HCT116 (cell line): ENCODE data around the gene MOB3A. TPM values are rescaled to one million over a fixed set of nuclear protein-coding genes. Genes with fewer than 3 reads are reported as not detected.

Source experiments
- ATAC-seq: fragments of 200-7000 bp; cut with Tn5 transposase; 2 replicates; pipeline ENCODE4 v1.9.1; 2020; ENCODE audit warnings: mild to moderate bottlenecking, moderate library complexity
- BruUV-seq: library from RNA; stranded (reverse); fragments of 400-500 nt; replicated peaks from 2 replicates; lab custom pipeline; 2021; lab: Mats Ljungman, UMichigan
- CTCF ChIA-PET: fragments of 300-600 bp; sonication (Branson Sonifier 250); formaldehyde crosslinking; loops from one replicate; lab custom pipeline; 2021; ENCODE audit warnings: antibody characterized with exemption; lab: Charles Lee
- POLR2A ChIA-PET: fragments of 300-600, 350-600 bp; sonication (Branson Sonifier 250); formaldehyde crosslinking; loops from one replicate; lab custom pipeline; 2021; ENCODE audit warnings: antibody characterized with exemption; lab: Charles Lee
- RAD21 ChIA-PET, 2 experiments: fragments of 300-600 bp; sonication (Branson Sonifier 250); formaldehyde crosslinking; loops; one replicate each; lab custom pipeline; 2023; ENCODE audit warnings: low total read pairs in 2 of 2; ENCODE audit not compliant: uncharacterized antibody in 2 of 2, unreplicated experiment in 2 of 2, low non-redundant PET in 1 of 2; lab: Charles Lee
- DNase-seq: peaks from one replicate; pipeline ENCODE4 v3.0.0-alpha.2; 2010; ENCODE audit warnings: low read depth, low spot score
- H2AFZ ChIP-seq: fragments of 200-600 bp; shearing (Covaris generic), sonication (generic); 2 replicates; pipeline ENCODE4 v1.6.1; 2017; ENCODE audit warnings: low read depth, mixed run types, mixed read lengths, antibody characterized with exemption, low read length; ENCODE audit not compliant: poor library complexity, severe bottlenecking
- H3K27ac ChIP-seq: 2 replicates; pipeline ENCODE4 v1.5.1; 2012; ENCODE audit warnings: low read depth, low read length
- H3K27me3 ChIP-seq: fragments of 200-600 bp; sonication (generic); 2 replicates; pipeline ENCODE4 v1.6.1; 2016; ENCODE audit warnings: mixed run types, low read length, mixed read lengths; ENCODE audit not compliant: insufficient read depth
- H3K36me3 ChIP-seq, 2 experiments: fragments of 200-500 bp in 1 of 2; fragments of 200-600 bp in 1 of 2; sonication (Bioruptor generic) in 1 of 2; sonication (generic) in 1 of 2; 2 replicates each; pipeline versions ENCODE4 v1.5.1 to v1.6.1; 2014 to 2016; ENCODE audit warnings: low read length in 2 of 2, inconsistent platforms in 1 of 2, mixed read lengths in 1 of 2, mixed run types in 1 of 2; ENCODE audit not compliant: insufficient read depth in 2 of 2, control insufficient read depth in 1 of 2
- H3K4me1 ChIP-seq, 2 experiments: fragments of 200-600 bp in 1 of 2; sonication (generic) in 1 of 2; 2 replicates each; pipeline versions ENCODE4 v1.5.1 to v1.6.1; 2012 to 2017; ENCODE audit warnings: low read length in 2 of 2, inconsistent platforms in 1 of 2, mild to moderate bottlenecking in 1 of 2, mixed read lengths in 1 of 2, mixed run types in 1 of 2, moderate library complexity in 1 of 2; ENCODE audit not compliant: insufficient read depth in 2 of 2, control insufficient read depth in 1 of 2
- H3K4me2 ChIP-seq: fragments of 200-600 bp; sonication (generic); 2 replicates; pipeline ENCODE4 v1.6.1; 2017; ENCODE audit warnings: mixed run types, low read length, mixed read lengths
- H3K4me3 ChIP-seq, 2 experiments: fragments of 200-600 bp in 1 of 2; sonication (generic) in 1 of 2; replicated peaks in 1 of 2; 2 replicates each; pipeline ENCODE4 v1.5.1; 2011 to 2016; ENCODE audit warnings: low read length in 2 of 2, control low read depth in 1 of 2, low read depth in 1 of 2, mild to moderate bottlenecking in 1 of 2, mixed read lengths in 1 of 2, mixed run types in 1 of 2
- H3K79me2 ChIP-seq: fragments of 200-600 bp; sonication (generic); 2 replicates; pipeline ENCODE4 v1.6.1; 2017; ENCODE audit warnings: mild to moderate bottlenecking, mixed run types, low read length, moderate library complexity, mixed read lengths; ENCODE audit not compliant: insufficient read depth
- H3K9ac ChIP-seq: fragments of 200-600 bp; sonication (generic); 2 replicates; pipeline ENCODE4 v1.6.1; 2016; ENCODE audit warnings: low read length, mixed read lengths
- H3K9me2 ChIP-seq: fragments of 200-600 bp; sonication (generic), shearing (Covaris generic); 2 replicates; pipeline ENCODE4 v1.6.1; 2017; ENCODE audit warnings: mixed run types, mild to moderate bottlenecking, moderate library complexity; ENCODE audit not compliant: insufficient read depth
- H3K9me3 ChIP-seq, 2 experiments: fragments of 200-500 bp in 1 of 2; fragments of 200-600 bp in 1 of 2; sonication (Bioruptor generic) in 1 of 2; sonication (generic) in 1 of 2; 2 replicates each; pipeline ENCODE4 v1.6.1; 2014 to 2017; ENCODE audit warnings: low read length in 2 of 2, mixed read lengths in 2 of 2, inconsistent platforms in 1 of 2, low read depth in 1 of 2, mild to moderate bottlenecking in 1 of 2, mixed run types in 1 of 2, moderate library complexity in 1 of 2; ENCODE audit not compliant: control insufficient read depth in 1 of 2, insufficient read depth in 1 of 2
- H4K20me1 ChIP-seq: fragments of 200-600 bp; sonication (generic), shearing (Covaris generic); 2 replicates; pipeline ENCODE4 v1.6.1; 2017; ENCODE audit warnings: mixed run types, mild to moderate bottlenecking, moderate library complexity; ENCODE audit not compliant: insufficient read depth
- ATF3 ChIP-seq: IDR thresholded peaks from 2 replicates; pipeline ENCODE4 v1.6.1; 2012
- CBX3 ChIP-seq: IDR thresholded peaks from 2 replicates; pipeline ENCODE4 v1.6.1; 2012; ENCODE audit warnings: low read depth
- CEBPB ChIP-seq: IDR thresholded peaks from 2 replicates; pipeline ENCODE4 v1.6.1; 2012; ENCODE audit warnings: low read depth
- CTCF ChIP-seq, 3 experiments: fragments of 200-600 bp in 1 of 3; sonication (generic) in 1 of 3; IDR thresholded peaks in 2 of 3; conservative IDR thresholded peaks in 1 of 3; 2 replicates each; pipeline ENCODE4 v1.5.1; 2012 to 2017; ENCODE audit warnings: low read depth in 2 of 3, low read length in 2 of 3, antibody characterized with exemption in 1 of 3, borderline replicate concordance in 1 of 3, control low read depth in 1 of 3, mild to moderate bottlenecking in 1 of 3, mixed read lengths in 1 of 3, mixed run types in 1 of 3, moderate library complexity in 1 of 3; ENCODE audit not compliant: insufficient read depth in 1 of 3
- EGR1 ChIP-seq: IDR thresholded peaks from 2 replicates; pipeline ENCODE4 v1.6.1; 2012; ENCODE audit warnings: low read depth
- ELF1 ChIP-seq: IDR thresholded peaks from 2 replicates; pipeline ENCODE4 v1.6.1; 2012; ENCODE audit warnings: low read depth, borderline replicate concordance
- EZH2 ChIP-seq: fragments of 200-600 bp; sonication (generic); IDR thresholded peaks from 2 replicates; pipeline ENCODE4 v1.6.1; 2017; ENCODE audit warnings: antibody characterized with exemption, mixed run types
- EZH2phosphoT487 ChIP-seq: fragments of 200-600 bp; IDR thresholded peaks from 2 replicates; pipeline ENCODE4 v1.6.1; 2018; ENCODE audit warnings: antibody characterized with exemption, borderline replicate concordance
- FOSL1 ChIP-seq: IDR thresholded peaks from 2 replicates; pipeline ENCODE4 v1.6.1; 2012; ENCODE audit warnings: low read depth
- JUND ChIP-seq: IDR thresholded peaks from 2 replicates; pipeline ENCODE4 v1.6.1; 2012
- MAX ChIP-seq: IDR thresholded peaks from 2 replicates; pipeline ENCODE4 v1.6.1; 2012
- POLR2A ChIP-seq: IDR thresholded peaks from 2 replicates; pipeline ENCODE4 v1.7.0; 2011; ENCODE audit warnings: borderline replicate concordance; ENCODE audit not compliant: insufficient read depth, insufficient read length; ENCODE audit errors: extremely low read depth
- POLR2AphosphoS5 ChIP-seq: IDR thresholded peaks from 2 replicates; pipeline ENCODE4 v1.6.1; 2011; ENCODE audit warnings: mild to moderate bottlenecking, low read depth, low read length, moderate library complexity
- RAD21 ChIP-seq: IDR thresholded peaks from 2 replicates; pipeline ENCODE4 v1.6.1; 2012; ENCODE audit warnings: low read depth, mild to moderate bottlenecking
- SIN3A ChIP-seq: IDR thresholded peaks from 2 replicates; pipeline ENCODE4 v1.6.1; 2012; ENCODE audit warnings: low read depth
- SP1 ChIP-seq: IDR thresholded peaks from 2 replicates; pipeline ENCODE4 v1.6.1; 2012; ENCODE audit warnings: low read depth
- SRF ChIP-seq: IDR thresholded peaks from 2 replicates; pipeline ENCODE4 v1.6.1; 2012; ENCODE audit warnings: low read depth
- TCF7L2 ChIP-seq: IDR thresholded peaks from 2 replicates; pipeline ENCODE4 v1.7.0; 2011; ENCODE audit warnings: borderline replicate concordance, inconsistent platforms; ENCODE audit not compliant: insufficient read depth, insufficient read length; ENCODE audit errors: extremely low read depth
- YY1 ChIP-seq: IDR thresholded peaks from 2 replicates; pipeline ENCODE4 v1.6.1; 2011; ENCODE audit warnings: low read length, low read depth, moderate library complexity, mild to moderate bottlenecking; ENCODE audit not compliant: insufficient replicate concordance; ENCODE audit errors: extremely low read depth
- ZFX ChIP-seq: fragments of 450-650 bp; IDR thresholded peaks from 2 replicates; pipeline ENCODE4 v1.6.1; 2017
- ZNF274 ChIP-seq: fragments of 200-500 bp; sonication (Bioruptor generic); IDR thresholded peaks from 2 replicates; pipeline ENCODE4 v1.6.1; 2014; ENCODE audit warnings: mild to moderate bottlenecking, low read depth, low read length, inconsistent platforms
- intact Hi-C: fragments of 100-400 bp; cut with micrococcal nuclease; formaldehyde crosslinking; loops from 2 replicates; pipeline ENCODE4 v1.10.0; 2022
- total RNA-seq: library from RNA; stranded (reverse); gene quantifications from one replicate; pipeline ENCODE4 v1.2.1, GENCODE V29; 2021; ENCODE audit not compliant: unreplicated experiment

The MOB3A gene
- total RNA-seq, 1 experiment from 2014 or later, result 32.1 TPM

GRCh38 chr19:2051773-2052704, 44.1 kb downstream of the MOB3A start (continued):
- TF ChIP-seq SP1 (no peak), EZH2phosphoT487 (no peak), CEBPB (no peak), YY1 (no peak), SRF (no peak), EZH2 (no peak), TCF7L2 (no peak), EGR1 (no peak), CBX3 (no peak), FOSL1 (no peak), RAD21 (no peak)

GRCh38 chr19:2050991-2051772, 44.9 kb downstream of the MOB3A start, which contains the start of gene MKNK2:
Gene MKNK2, minus strand, starts transcription at chr19:2051244. Its CDS starts 393 bp downstream, at chr19:2050851.
- Histone ChIP-seq H4K20me1 (peaks cover 5% of the 10 kb centered on the region; the same call in 1 of the 2 replicates), H3K27me3 (no peaks in the 10 kb centered on the region), H3K79me2 (peaks cover 45% of the 10 kb centered on the region), H3K9me3 (no peaks in the 10 kb centered on the region), H3K4me2 (peak within 1 kb of the TSS; percentile 100), H2AFZ (no peak within 1 kb of the TSS), H3K9me2 (no peaks in the 10 kb centered on the region), H3K9ac (peak within 1 kb of the TSS; percentile 90), H3K27ac (peak within 1 kb of the TSS; percentile 85), H3K4me1 (peaks cover 73 to 89% of the 10 kb centered on the region in 2 experiments), H3K4me3 (peak within 1 kb of the TSS; percentile 92), H3K36me3 (peaks cover 0 to 3% of the 10 kb centered on the region in 2 experiments; a peak in 1 of 4 replicates)
- intact Hi-C loops, result no loop called here
- ChIA-PET CTCF (interaction anchor here (0.9 kb wide), 1 partner anchor 32 kb away, joined by 3 read pairs; no protein-coding TSS in a partner anchor), POLR2A (interaction anchor here (1.0 to 4.3 kb wide), 5 partner anchors 9 to 19 kb away, joined by 7 to 39 read pairs (median 14); no protein-coding TSS in a partner anchor), RAD21 (no interaction called here)
- no peak for DNase-seq
- peak; percentile 72 for ATAC-seq
- BruUV-seq, result no TSS peak
- TF ChIP-seq ZNF274 (no peak), MAX (no peak), ATF3 (no peak), SIN3A (no peak), CBX3 (no peak), POLR2AphosphoS5 (peak; percentile 99), CEBPB (no peak), TCF7L2 (no peak), JUND (no peak), YY1 (peak; percentile 78), ELF1 (no peak), SP1 (no peak), CTCF (IDR thresholded peaks at IDR 0.05 in 2 of 3, conservative IDR thresholded peaks at IDR 0.05 in 1 of 3; ENCODE audit: borderline replicate concordance in 1 of 3, insufficient read depth in 1 of 3, low read depth in 2 of 3, low read length in 2 of 3) (peak in 1 of 3 experiments; percentile 54; a peak in 3 of 6 replicates), SRF (no peak), FOSL1 (no peak), EZH2 (no peak), EZH2phosphoT487 (no peak), POLR2A (peak; percentile 99), EGR1 (no peak), ZFX (peak; percentile 72; the same call in 1 of the 2 replicates)
